ENCODE measurements around the gene TAF1D.
"Not testable (repeated sequence)": the region's sequence is repeated elsewhere in the genome, so short reads cannot be mapped to it uniquely, and the experiment has no call there.

TAF1D gene

GRCh38 chr11:93746101-93746500, 4.8 kb upstream of the TAF1D start:
- DNase-seq: no peak

DNA sequence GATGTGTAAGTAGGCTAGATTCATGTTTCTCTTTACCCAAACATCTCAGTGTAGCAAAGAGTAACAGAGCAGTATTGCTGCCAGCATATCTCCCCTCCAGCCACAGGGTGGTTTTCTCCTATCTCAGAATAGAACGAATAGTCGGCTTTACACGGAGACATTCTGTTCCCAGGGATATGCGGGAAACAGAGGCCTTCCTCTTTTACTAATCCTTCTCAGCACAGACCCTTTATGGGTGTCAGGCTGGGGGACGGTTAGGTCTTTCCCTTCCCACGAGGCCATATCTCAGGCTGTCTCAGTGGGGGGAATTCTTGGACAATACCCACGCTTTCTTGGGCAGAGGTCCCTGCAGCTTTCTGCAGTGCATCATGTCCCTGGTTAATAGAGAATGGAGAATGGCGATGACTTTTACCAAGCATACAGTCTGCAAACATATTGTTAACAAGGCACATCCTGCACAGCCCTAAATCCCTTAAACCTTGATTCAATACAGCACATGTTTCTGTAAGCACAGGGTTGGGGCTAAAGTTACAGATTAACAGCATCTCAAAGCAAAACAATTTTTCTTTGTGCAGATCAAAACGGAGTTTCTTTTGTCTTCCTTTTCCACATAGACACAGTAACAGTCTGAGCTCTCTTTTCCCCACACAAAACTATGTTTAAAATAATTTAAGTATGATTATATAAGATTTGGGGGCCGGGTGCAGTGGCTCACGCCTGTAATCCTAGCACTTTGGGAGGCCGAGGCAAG, 3.9 kb upstream of the TAF1D start:
- DNase-seq: not testable (repeated sequence)

- no peak for DNase-seq
These were observed 3.3 kb upstream of the TAF1D start for GRCh38 chr11:93744669-93745004.

DNA sequence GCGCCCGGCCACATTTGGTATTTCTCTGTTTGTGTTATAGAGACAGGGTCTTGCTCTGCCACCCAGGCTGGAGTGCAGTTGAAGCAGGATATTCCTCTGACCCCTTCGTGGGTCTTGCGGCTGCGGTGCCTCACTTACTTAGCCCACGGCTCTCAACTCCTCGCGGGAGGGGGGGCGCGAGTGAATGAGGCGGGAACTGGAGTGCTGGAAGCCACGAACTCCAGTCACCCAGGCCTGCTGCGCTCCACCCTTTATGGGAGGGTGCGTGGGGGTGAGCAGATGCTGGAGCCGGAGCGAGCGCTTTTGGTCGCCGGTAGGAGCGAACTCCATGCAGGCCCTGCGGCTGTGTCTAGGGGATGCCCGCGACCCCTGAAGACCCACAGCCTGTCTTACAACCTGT, 2.0 kb upstream of the TAF1D start:
- no peak for DNase-seq

DNA sequence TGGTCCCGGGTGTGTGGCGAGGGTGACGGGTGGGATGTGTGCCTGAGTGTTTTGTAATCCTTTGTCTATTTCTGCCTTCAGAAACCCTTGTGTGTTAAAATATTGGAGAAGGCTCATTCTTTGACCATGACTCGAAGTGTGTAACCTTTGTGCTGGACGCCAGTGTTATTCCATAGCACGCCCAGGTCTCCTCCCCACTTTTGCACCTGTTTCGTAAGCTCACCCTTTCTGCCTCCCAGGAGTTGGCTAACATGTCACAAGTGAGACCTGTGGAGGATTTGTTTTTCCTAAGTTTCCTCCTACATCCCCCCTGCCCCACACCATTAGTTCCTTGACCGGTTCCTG, 559 bp upstream of the TAF1D start:
- DNase-seq: peak; percentile 50

DNA sequence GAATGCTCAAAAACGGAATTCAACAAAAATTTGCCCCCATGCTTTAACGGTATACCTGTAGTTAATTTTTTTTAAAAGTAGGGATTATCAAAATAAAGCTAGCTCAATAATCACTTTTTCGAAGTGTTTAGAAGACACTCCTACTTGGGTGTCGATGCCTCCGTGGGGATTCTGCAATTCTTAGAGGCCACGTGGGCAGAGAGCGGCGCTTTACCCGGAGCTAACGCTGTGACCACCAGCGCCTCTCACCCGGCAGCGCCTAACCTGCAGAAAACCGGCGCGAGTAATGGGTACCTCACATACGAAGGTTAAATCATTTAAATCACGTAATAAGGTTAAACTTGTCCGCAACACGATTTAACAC, 583 bp downstream of the TAF1D start:
- peak; percentile 81 for DNase-seq

GRCh38 chr11:93740031-93740729, 1.1 kb downstream of the TAF1D start:
- no peak for DNase-seq

DNA sequence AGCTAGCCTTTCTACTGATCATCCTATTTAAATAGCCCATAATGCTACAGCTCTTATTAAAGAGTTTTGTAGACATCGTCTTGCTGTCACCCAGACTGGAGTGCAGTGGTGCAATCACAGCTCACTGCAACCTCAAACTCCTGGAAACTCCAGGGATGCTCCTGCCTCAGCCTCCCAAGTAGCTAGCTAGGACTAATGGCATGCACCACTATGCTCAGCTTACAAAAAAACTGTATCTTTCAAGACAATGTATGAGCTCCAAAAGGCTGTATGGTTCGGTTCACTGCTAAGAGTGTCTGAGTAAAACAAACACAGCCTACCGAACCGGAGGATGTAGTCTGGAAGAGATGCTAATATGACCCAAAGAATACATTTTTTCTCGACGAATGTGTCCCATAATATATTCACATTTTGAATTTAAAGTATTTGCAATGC, 2.6 kb downstream of the TAF1D start:
- no peak for DNase-seq

GRCh38 chr11:93737904-93738612, 3.2 kb downstream of the TAF1D start:
- DNase-seq: no peak

DNA sequence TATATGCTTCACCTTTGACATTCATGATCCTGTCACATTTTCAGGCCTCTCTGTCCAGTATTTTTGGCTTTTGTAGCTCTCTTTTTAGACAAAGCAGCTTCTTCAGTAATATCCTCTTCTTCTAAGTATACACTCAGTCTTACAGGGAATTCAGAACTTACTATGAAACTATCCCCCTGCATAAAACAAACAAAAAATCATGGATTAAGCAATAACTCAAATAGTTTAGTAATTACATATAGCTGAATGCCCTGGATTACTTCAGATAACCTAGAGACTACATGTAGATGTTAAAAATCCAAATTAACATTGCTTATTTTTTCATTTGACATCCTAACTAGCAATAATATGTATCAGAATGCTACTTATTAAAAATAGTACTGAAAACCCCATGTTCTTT, 5.2 kb downstream of the TAF1D start:
- DNase-seq: peak; percentile 16

- DNase-seq: no peak
These were observed 5.7 kb downstream of the TAF1D start for GRCh38 chr11:93735627-93736026.

DNA sequence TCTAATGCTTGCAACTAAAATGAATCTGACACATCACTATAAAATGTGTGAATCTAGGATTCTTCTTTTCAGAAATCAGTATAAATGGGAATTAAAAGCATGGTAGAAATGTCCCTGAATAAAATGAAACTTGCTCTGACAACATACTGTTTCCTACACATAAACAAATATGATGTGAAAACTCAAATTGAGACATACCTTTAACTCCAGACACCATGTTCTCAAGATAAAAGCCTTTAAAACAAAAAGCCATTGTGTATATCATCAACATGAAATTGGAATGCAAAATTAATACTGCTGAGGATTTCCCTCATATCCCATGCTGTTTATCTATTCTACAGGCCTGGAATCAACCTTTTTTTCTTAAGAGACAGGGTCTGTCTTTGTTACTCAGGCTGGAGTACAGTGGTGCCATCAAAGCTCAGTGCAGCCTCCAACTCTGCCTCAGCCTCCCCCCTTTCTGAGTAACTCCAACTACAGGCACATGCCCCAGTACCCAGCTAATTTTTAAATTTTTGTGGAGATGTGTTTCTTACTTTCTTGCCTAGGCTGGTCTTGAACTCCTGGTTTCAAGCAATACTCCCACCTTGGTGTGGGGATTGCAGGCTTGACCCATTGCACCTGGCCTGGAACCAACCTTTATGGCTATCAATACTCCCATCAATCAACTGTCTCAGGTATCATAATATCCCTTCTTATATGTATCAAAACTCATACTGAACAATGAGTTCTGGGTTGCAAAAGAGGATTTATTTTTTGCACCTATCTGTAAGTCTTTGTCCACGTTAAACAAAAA, 6.7 kb downstream of the TAF1D start:
- no peak for DNase-seq

- no peak for DNase-seq
These were observed 7.8 kb downstream of the TAF1D start for GRCh38 chr11:93733474-93733873.

DNA sequence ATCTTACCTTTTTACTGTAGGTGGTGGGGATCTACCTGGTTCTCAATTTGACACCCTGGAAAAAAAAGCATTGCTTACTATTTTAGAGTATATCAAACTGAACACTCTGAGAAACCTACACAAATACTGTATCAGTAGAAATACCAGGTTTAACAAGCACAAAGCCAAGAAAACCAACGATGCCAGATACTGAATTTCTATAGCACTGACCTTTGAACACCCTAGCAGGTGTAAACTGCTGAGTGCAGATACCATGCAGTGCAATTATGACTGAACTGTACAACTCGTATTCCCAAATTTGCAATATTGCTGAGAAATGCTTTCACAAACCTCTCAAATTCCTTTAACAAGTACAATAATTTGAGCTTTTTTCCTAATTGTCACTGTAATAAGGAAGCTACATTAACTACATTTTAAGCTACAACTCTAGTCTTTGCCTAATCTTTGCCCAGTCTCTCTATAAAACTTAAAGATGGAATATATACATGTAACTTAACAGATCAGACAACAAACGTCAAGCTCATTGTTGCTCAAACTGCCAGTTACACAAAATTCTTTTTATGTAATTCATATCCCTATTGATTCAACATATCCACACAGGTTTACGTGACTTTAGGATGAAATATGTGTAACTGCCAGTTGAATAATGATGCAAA, 8.9 kb downstream of the TAF1D start:
- no peak for DNase-seq

DNA sequence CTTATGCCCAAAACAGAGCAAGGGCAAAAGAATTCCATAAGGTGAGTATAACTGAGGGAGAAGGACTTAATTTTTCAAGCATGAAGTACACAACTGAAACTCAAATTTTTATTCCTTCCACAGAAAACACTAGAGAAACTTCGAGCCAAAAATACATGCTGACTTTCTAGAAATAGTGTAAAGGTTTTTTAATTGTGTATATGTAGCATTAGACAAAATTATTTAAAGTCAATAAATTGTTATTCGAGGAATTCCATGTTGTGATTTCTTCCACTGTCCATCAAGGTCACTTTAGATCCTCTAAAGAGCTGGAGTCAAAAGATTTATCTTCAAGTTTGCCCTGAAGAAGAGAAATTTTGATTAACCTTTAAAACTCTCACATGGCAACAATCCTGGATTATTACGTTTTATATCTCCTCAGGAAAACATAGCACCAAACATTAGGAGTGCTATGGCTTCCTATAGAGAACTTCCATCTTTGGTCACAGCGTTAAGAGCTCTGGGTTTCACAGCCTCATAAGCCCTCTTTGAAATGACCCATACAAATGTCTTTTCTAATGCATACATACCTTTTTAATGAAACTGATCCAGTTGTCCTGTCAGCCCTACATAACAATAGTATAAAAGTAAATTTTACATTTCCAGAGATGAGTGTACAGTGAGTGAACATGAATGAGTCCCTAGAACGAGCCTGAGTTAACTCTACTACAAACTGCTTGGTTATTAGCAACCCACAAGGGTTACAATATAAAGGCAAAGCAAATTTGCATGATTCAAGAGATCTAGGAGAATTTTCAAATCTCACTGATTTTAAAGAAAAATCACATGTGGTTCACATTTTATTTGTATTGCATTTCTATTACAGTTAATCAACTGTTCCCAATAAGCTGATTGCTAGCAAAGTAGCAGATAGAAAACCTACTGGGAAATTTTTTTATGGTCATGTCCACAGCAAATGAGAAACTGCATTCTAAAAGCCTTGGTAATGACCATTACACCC, 10.9 kb downstream of the TAF1D start:
- no peak for DNase-seq

DNA sequence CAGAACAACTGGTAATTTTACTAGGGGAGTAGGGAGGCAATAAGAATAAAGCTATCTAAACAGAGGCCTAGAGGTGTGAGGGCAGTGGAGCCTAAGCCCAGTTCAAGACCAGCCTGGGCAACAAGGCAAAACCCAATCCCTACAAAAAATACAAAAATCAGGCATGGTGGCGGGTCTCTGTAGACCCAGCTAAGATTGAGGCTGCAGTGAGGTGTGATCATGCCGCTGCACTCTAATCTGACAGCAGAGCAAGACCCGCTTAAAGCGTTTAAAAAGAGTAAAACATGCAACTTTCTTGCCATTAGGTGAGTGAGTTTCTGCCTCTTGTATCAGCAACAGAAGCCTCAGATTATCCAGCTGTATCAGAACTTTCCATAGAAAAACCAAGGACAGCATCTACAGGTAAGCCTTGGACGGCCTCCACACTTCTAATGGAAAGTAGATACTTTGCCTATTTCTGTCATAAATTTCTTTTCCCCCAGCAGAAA, 12.1 kb downstream of the TAF1D start:
- no peak for DNase-seq

- DNase-seq: no peak
These were observed 12.5 kb downstream of the TAF1D start for GRCh38 chr11:93728792-93729128.

DNA sequence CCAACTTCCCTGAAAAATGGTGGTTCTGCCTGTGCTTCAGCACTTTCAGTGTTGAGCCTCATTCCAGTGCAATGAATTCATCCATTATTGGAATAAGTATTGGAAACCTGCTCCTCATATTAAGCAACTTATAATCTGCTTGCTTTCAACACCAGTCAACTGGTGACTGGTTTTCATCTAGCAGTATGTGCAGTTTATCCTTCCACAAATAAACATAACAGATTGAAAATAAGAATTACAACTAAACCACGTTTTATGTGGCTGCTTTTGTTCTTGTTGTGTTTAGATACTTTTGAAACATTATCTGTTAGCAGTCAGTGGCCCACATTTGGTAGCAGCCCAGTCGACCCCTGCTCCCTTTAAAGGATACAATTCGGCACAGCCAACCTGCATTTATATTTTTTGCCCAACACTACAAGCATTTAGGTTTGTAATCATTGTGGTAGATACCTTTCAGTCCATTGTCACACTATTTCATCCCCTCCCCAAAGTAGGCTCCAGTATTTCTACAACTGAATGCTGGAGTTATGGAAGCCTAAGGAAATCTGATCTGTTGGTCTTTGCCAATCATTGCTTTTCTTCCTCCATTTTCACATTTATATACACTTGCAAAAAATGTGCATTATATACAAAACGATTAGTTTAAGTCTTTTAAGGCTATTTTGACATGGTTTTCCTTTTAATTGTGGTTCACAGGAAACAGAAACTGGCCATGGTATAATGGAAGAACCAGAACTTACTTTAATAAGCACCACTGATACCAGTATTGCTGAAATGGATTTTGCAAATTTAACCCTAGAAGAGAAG, 13.1 kb downstream of the TAF1D start:
- DNase-seq: no peak

DNA sequence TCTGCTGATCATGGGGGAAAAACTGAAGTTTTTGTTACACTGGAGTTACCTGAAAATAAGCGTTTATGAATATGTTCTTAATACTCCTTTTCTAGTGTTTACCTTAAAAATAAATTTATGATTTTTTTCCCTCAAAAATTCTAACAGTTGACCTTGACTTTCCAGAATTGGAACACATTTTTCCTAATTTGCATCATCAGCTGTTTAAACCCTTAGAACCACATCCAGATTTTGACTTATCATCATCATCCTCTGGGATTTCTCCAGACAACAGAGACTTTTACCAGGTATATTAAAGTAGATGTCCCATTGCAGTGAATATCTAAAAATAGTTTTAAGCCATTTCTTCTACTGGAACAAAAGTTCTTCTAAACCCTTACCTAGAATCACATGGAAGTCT, 17.2 kb downstream of the TAF1D start:
- DNase-seq: no peak

- DNase-seq: no peak
These were observed 20.8 kb downstream of the TAF1D start for GRCh38 chr11:93720522-93720921.

DNA sequence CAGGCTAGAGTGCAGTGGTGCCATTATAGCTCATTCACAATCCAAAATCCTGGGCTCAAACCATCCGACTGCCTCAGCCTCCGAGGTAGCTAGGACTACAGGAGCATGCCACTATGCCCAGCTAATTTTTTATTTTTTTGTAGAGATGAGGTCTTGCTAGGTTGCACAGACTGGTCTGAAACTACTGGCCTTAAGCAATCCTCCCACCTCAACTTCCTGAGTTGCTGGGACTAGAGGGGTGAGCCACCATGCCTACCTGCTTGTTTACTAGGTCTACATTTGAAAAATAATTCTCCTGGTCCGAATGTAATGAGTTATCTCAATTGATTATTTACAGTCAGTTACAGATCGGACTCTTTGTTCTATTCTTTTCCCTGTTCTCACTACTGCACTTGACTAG, 22.0 kb downstream of the TAF1D start:
- DNase-seq: no peak
